GM12872 (cell line): ENCODE results near the gene LMBRD2.

Experiments used
- CTCF ChIP-seq: IDR thresholded peaks from 3 replicates; pipeline ENCODE4 v1.5.1; 2011; ENCODE audit warnings: low read depth, mild to moderate bottlenecking, low read length, moderate library complexity; ENCODE audit not compliant: insufficient read depth

LMBRD2 gene

GRCh38 chr5:36059571-36060419 lies 91.9 kb downstream of the LMBRD2 start:
- TF ChIP-seq CTCF, result no peak

GRCh38 chr5:36058776-36059175 lies 92.9 kb downstream of the LMBRD2 start:
- no peak for TF ChIP-seq CTCF

DNA sequence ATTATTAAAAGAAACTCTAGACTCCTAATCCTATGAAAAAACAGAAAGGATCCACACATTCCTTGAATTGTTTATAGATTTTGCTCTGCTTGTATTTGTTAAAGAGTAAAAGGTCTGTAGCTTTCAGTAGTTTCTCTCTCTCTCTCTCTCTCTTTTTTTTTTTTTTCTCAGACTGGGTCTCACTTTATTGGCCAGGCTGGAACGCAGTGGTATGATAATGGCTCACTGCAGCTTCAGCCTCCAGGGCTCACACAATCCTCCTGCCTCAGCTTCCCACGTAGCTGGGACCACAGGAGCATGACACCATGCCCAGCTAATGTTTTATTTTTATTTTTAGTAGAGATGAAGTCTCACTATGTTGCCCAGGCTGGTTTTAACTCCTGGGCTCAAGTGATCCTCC lies 94.3 kb downstream of the LMBRD2 start:
- no peak for TF ChIP-seq CTCF

GRCh38 chr5:36056422-36056821 lies 95.3 kb downstream of the LMBRD2 start:
- no peak for TF ChIP-seq CTCF

GRCh38 chr5:36055984-36056383 lies 95.7 kb downstream of the LMBRD2 start:
- TF ChIP-seq CTCF, result no peak

DNA sequence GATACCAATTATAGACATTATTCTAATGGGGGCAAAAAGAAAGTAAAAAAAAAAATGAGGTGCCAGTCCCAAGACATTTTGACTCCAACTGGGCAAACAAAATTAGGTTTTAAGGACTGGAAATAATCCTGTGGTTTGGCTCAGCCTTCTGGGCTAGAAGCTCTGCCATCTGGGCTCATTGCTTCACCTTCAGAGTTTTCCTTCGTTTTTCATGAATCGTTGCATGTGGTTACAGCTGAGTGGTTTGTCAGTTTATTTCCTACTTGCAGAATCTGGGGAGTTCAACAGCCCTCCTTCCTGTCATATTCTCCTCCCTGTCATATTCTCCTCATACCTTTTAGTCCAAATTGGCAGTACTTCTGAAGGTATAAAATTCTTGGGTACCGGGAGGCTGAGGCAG lies 97.0 kb downstream of the LMBRD2 start:
- no peak for TF ChIP-seq CTCF

GRCh38 chr5:36052538-36052937 lies 99.1 kb downstream of the LMBRD2 start:
- no peak for TF ChIP-seq CTCF
